ENCODE results near the gene KIR3DL3.

GRCh38 chr19:54738715-54739114 lies 14.5 kb downstream of the KIR3DL3 start:
- TF ChIP-seq, protein P1, sequence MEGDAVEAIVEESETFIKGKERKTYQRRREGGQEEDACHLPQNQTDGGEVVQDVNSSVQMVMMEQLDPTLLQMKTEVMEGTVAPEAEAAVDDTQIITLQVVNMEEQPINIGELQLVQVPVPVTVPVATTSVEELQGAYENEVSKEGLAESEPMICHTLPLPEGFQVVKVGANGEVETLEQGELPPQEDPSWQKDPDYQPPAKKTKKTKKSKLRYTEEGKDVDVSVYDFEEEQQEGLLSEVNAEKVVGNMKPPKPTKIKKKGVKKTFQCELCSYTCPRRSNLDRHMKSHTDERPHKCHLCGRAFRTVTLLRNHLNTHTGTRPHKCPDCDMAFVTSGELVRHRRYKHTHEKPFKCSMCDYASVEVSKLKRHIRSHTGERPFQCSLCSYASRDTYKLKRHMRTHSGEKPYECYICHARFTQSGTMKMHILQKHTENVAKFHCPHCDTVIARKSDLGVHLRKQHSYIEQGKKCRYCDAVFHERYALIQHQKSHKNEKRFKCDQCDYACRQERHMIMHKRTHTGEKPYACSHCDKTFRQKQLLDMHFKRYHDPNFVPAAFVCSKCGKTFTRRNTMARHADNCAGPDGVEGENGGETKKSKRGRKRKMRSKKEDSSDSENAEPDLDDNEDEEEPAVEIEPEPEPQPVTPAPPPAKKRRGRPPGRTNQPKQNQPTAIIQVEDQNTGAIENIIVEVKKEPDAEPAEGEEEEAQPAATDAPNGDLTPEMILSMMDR (IDR thresholded peaks at IDR 0.05), result no peak
- no peak for TF ChIP-seq POLR2A (IDR thresholded peaks at IDR 0.05)

Data from body of pancreas (tissue), 4 donors.